Tracheal epithelial cell (primary cell): ENCODE measurements around the gene NUP62CL. TPM values are rescaled to one million over a fixed set of nuclear protein-coding genes. Genes with fewer than 3 reads are reported as not detected.

ENCODE experiments used
- total RNA-seq: library from RNA; depleted of rRNA; stranded (reverse); fragments of >200 nt; gene quantifications from 2 replicates; pipeline ENCODE4 v1.2.1, GENCODE V29; 2014

NUP62CL gene
- 3.1 and 4.3 TPM in 2 replicates for total RNA-seq

GRCh38 chrX:107205770-107206696 lies at the start of gene NUP62CL, which contains the start of gene DNAAF6:
Gene NUP62CL (minus strand): TSS chrX:107206433. CDS start chrX:107175146, 31,287 bp downstream.
Gene DNAAF6 (plus strand): TSS chrX:107206611. CDS start chrX:107212876, 6,265 bp downstream.

GRCh38 chrX:107118322-107119147 lies 87.7 kb downstream of the NUP62CL start, which contains the start of gene RBM41:
Gene RBM41 (minus strand): TSS chrX:107118822. CDS start chrX:107118773, 49 bp downstream.

Other genes starting within 250 kb of the NUP62CL start
- 25.5 and 32.4 TPM in 2 replicates for gene MORC4, start 206.2 kb downstream of the NUP62CL start, total RNA-seq
- 17.6 and 24.1 TPM in 2 replicates for gene RBM41, start 87.6 kb downstream of the NUP62CL start, total RNA-seq
- not detected in 2 replicates for gene DNAAF6, start 178 bp upstream of the NUP62CL start, total RNA-seq
- gene FRMPD3, start 243.2 kb upstream of the NUP62CL start, total RNA-seq, result not detected in 2 replicates